HG03108 (cell line): ENCODE results near the gene IMMP2L.

Source experiments
- ATAC-seq: cut with Tn5 transposase; IDR thresholded peaks from one replicate; pipeline ENCODE4 v1.9.1; 2021; ENCODE audit warnings: moderate library complexity; ENCODE audit not compliant: unreplicated experiment

IMMP2L gene

DNA sequence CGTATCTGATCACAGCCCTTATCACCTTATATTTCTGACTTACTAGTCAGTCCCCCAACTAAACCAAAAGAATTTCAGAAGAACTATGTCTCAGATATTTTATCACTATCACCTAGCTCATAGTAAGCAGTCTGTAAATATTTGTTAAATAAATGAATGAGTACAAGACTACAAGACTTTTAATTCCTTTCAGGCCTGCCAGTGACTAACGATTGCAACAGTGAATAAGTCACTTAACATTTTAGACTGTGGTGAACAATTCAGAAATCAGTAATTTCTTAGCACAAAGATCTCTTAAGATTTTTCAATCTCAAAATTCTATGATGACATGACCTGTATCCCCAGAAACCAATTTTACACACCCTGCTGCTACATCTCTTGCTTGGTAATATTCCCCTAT is 162.2 kb downstream of the IMMP2L start:
- ATAC-seq = no peak

DNA sequence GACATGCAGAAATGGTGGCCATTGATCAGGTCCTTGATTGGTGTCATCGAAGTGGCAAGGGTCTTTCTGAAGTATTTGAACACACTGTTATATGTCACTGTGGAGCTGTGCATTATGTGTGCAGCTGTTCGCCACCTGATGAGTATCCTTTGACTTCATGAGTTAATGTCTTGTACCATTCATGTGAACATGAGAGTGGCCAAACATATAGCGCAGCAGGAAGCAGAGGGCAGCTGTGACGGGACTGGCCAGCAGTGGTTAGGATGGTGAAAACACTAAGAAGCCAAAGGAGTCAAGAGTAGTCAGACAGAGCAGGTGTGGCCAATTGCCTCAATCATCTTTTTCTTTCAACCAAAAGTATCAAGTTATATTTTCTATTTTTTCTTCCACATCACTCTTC is 167.4 kb downstream of the IMMP2L start:
- ATAC-seq = no peak

DNA sequence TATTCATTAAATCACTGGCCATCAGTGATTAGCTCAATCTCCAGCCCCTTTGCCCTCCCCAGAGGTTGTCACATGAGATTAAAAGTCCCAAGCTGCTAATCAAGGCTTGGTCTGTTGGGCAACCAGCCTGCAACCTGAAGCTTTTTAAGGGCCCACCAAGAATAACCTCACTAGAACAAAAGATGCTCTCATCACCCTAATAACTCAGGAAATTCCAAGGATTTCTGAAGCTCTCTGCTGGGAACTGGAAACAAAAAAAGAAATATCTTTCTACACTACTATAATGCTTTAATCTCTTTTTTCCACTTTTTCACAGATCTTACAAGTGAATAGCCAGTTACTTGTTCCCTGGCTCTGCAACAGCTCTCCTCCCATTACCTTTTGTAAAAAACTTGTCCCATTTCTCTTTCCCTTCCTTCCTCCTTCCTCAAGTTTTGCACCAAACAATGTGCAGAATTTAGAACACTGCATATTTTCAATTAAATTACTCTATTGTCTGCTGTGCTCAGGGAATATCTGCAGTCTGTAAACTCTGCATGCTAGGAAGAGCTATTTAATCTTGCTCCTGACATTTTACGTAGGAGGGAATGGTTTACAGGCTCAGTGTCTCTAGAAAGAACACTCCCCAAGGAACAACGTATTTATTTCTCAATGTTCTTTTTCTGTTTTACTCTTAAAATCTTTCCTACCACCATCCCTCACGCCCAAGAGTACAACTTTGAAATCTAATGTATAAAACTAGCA is 169.1 kb downstream of the IMMP2L start:
- no peak for ATAC-seq

DNA sequence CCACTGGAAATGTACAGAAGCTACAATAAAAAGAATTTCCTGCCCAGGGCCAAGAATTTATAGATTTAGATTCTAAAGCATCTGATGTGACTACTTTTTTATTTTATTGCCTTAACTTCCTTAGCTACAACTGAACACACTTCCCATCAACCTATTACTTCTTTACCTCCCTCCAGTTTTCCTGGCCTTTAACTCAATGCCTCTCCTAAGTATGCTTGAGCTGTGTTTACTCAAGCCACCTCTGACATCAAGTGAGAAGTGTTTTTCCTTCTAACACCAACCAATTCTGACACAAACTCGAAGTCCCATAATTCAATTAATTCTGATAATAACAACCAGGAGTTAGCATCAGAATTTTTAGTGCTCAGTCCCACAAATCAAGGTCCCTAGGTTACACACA is 170.0 kb downstream of the IMMP2L start:
- no peak for ATAC-seq

DNA sequence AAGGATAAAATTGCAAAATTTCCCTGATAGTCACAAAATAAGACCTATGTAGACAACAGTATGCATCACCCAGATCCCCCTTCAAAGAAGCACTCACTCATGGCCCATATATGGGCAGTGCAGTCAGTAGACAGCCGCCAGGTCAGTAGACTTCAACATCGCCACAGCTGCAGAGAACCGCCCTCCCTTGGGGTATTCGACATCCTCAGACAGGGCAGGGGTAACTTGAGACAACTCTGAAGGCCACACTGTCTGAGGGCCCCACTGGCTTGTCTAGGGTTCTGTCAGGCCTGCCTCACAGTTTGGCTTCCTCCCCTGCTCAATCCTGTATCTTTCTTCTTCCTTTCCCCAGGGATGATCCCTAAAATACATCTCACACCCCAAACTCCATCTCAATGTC is 172.3 kb downstream of the IMMP2L start:
- no peak for ATAC-seq

DNA sequence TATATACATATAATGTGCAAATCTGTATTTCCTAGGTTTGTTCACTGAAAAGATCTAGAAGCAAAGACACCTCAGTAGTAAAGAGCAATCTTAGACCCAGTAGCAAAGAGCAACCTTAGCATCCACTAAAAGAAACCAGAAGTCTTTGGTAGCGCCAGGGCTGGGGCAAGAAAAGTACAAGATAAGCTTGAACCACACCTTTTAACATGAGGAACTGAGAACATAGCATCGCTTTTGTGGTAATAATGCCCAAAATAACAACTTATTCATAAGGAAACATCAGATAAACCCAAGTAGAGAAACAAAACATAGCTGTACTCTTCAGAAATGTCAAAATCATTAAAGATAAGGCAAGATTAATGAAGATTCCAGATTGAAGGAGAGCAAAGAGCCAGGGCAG is 173.4 kb downstream of the IMMP2L start:
- ATAC-seq = peak; percentile 74

- ATAC-seq = no peak
Measured at GRCh38 chr7:111388016-111388415, 174.3 kb downstream of the IMMP2L start.

- no peak for ATAC-seq
Measured at GRCh38 chr7:111384065-111384891, 178.0 kb downstream of the IMMP2L start.

DNA sequence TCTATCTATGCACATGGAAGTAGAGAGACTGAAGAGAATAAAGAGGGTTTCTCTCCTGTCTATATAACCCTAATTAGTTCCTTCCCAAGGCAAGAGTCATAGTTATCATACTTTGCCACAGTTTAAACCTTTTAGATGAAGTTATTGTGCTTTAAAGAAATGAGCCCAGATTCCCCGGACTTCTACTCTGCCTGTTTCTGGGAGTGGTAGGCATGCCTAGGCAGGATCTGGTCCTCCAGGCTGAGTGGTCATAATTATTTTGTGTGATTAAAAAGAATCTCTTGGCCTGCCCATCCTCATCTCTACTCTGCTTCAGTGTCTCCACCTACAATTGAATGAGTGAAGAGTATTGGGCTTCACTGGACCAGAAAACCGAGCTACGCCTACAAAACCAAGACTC is 179.2 kb downstream of the IMMP2L start:
- no peak for ATAC-seq

GRCh38 chr7:111381590-111381989 is 180.7 kb downstream of the IMMP2L start:
- ATAC-seq = no peak

- ATAC-seq = no peak
Measured at GRCh38 chr7:111380945-111381344, 181.3 kb downstream of the IMMP2L start.

DNA sequence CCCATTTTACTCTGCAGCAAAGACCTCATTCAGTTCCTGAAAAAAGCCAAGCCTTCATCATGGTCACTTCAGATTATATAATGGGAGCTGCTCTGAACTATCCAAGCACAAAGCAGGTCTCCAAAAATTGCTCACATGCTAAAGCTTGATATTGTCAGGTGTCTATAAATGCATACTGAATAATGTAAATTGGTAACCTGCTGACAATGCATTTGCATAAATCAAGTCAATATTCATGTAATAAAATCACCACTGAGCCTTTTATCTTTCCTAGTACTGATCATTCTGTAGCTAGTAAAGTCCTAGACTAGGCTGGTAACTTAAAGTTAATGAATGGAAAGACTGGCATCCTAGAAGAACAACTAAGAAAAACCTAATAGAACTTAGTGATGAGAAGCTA is 188.3 kb downstream of the IMMP2L start:
- no peak for ATAC-seq

- no peak for ATAC-seq
Measured at GRCh38 chr7:111371437-111371836, 190.9 kb downstream of the IMMP2L start.

GRCh38 chr7:111370002-111370401 is 192.3 kb downstream of the IMMP2L start:
- ATAC-seq = no peak

GRCh38 chr7:111368381-111369065 is 193.8 kb downstream of the IMMP2L start:
- no peak for ATAC-seq

- ATAC-seq = no peak
Measured at GRCh38 chr7:111364413-111364812, 197.9 kb downstream of the IMMP2L start.

GRCh38 chr7:111363099-111363498 is 199.2 kb downstream of the IMMP2L start:
- ATAC-seq = no peak

DNA sequence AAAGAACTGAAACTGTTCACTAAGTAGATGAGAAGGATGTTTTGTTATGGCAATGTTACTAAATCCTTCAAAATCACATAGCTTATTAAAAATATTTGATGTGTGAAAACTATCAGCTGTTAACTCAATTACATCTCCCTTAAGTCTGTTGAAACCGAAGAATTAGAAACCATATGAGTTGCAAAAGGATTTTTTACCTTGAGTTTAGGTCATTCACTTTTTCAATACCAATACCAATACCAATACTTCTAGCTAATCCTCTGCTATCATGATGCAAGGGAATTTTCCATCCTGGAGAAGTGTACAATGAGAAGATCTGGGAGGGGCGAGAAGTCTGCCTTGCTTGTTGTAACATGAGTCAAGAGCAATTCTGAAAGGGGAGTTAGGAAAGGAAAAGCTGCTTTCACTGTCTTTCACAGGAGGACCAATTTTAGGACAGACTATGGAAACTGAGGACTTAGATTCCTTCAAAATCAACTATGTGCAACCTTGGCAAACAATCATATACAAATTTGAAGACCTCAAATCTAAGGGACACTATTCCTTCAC is 199.7 kb downstream of the IMMP2L start:
- no peak for ATAC-seq

- ATAC-seq = no peak
Measured at GRCh38 chr7:111358915-111359314, 203.4 kb downstream of the IMMP2L start.

GRCh38 chr7:111357691-111358090 is 204.6 kb downstream of the IMMP2L start:
- ATAC-seq = no peak

- no peak for ATAC-seq
Measured at GRCh38 chr7:111356941-111357340, 205.4 kb downstream of the IMMP2L start.
